ENCODE results near the gene FAM210B.

- TF ChIP-seq POLR2A (IDR thresholded peaks at IDR 0.05): no peak
- TF ChIP-seq, protein P1, sequence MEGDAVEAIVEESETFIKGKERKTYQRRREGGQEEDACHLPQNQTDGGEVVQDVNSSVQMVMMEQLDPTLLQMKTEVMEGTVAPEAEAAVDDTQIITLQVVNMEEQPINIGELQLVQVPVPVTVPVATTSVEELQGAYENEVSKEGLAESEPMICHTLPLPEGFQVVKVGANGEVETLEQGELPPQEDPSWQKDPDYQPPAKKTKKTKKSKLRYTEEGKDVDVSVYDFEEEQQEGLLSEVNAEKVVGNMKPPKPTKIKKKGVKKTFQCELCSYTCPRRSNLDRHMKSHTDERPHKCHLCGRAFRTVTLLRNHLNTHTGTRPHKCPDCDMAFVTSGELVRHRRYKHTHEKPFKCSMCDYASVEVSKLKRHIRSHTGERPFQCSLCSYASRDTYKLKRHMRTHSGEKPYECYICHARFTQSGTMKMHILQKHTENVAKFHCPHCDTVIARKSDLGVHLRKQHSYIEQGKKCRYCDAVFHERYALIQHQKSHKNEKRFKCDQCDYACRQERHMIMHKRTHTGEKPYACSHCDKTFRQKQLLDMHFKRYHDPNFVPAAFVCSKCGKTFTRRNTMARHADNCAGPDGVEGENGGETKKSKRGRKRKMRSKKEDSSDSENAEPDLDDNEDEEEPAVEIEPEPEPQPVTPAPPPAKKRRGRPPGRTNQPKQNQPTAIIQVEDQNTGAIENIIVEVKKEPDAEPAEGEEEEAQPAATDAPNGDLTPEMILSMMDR (IDR thresholded peaks at IDR 0.05 in 8 of 11, conservative IDR thresholded peaks at IDR 0.05 in 3 of 11): no peak
These were observed 31.0 kb downstream of the FAM210B start for GRCh38 chr20:56389807-56390206.
